HG03064 (cell line): Measurements from ENCODE around the gene KCNJ15.

Experiments
- ATAC-seq: cut with Tn5 transposase; IDR thresholded peaks from one replicate; pipeline ENCODE4 v1.9.1; 2021; ENCODE audit warnings: low read depth; ENCODE audit not compliant: unreplicated experiment

KCNJ15 gene

DNA sequence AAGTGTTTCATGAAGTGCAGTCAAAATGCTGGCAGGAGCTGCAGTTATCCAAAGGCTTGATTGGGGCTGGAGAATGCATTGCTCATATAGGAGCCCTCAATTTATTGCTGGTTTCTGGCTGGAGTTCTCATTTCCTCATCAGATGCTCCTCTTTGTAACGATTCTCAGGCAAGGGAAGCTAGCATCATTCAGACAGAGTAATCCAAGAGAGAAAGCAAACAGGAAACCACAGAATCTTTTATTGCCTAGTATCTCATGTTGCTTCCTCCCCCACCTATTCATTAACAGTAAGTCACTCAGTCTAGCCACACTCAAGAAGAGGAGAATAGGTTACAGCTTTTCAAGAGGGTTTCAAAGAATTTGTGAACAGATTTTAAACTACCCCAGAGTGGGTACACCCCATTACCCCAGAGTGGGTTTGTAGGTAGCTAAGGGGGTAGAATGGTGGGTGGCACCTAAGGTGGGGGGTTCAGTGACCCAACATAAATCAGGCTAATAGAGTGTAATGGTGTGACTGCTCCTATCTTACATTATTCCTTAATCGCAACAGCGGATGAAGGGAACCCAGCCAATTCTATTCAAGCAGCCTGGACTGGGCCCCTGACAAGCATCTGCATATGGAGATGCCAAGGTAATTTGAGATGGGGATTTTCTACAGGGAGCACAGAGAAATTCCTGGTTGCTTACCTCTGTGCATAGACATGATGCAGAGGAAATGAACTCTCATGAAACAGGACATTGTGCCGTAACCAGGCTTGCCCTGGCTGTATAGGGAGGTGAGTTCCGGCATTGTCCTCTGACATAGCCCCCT is 67.1 kb downstream of the KCNJ15 start:
- ATAC-seq = no peak

DNA sequence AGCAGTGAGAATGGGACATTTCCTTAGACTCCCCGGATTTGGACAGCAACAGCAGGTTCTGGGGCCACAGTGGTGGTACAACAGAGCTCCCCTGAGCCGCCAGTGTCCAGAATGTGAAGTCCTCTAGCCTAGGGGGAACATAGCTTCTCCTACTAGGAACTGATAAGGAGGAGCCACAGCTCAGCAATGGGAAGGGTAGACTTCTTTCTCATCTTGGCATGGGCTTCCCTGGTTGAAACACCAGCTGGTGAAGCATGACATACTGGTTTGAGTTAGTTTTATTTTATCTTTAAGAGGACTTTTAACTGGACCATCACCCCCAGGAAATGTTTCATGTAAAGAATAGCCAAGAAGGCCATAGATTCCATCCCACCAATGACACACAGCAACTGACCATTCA is 68.4 kb downstream of the KCNJ15 start:
- no peak for ATAC-seq

DNA sequence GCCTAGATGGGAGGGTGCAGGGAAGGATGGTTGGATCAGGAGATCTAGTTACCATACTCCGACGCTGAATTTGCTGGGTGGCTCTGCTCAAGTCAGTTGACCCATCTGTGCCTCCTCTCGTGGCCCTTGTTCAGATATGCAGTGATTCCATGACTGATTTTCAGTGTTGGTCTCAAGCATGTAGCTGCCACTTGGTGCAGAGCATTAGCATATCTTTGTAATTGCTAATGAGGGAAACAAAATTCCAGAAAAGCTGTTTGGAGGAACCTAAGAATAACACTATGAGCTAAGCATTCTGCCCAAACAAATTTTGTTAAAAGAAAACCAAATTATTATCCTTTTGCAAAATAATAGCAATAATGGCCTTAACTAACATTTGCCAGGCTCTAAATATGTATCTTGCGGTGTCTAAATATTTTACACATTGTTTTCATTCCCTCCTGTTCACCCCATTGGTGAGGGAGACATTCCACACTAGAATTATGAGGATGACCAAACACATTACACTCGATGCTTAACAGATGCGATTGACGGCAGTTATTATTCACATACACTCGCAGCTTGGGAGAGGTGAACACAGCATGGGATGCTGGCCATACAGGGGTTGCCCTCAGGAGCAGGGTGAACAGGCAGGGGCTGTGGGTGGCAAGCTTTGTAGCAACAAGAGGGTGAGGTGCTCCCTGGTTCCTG is 69.1 kb downstream of the KCNJ15 start:
- no peak for ATAC-seq

DNA sequence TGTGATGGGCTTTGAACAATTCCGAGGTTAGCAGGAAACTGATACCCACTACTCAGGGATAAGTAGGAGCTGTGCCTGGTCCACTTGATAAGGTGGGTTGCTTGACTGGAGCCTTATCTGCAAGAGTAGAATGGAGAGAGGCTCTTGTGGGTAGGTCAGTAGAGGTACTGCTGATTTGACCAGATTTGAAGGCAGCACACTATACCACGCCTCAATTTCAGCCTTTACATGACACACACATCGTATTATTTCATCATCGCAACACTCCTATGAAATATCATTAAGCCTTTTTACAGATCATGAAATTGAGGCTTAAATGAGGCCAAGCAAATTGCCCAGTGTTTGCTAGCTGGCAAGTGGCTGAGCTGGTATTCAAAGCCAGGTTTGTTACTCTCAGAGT is 69.6 kb downstream of the KCNJ15 start:
- ATAC-seq = no peak

DNA sequence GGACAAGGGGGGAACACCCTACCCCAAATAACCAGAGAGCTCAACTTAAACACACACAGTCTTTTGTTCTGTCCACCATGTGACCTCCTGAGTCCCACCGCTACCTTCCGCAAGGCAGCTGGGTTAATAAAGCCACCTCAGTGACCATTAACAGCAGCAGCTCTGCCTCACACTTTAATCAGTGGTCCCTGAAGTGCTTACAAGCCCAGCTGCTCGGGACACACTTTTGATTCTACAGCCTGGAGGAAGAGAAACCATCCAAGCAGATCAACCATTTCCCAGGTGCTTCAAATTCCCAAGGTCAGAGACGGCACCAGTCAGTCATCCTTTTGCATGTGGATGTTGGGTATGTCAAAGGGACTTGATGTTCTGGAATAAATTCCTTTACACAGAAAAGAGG is 70.1 kb downstream of the KCNJ15 start:
- no peak for ATAC-seq

DNA sequence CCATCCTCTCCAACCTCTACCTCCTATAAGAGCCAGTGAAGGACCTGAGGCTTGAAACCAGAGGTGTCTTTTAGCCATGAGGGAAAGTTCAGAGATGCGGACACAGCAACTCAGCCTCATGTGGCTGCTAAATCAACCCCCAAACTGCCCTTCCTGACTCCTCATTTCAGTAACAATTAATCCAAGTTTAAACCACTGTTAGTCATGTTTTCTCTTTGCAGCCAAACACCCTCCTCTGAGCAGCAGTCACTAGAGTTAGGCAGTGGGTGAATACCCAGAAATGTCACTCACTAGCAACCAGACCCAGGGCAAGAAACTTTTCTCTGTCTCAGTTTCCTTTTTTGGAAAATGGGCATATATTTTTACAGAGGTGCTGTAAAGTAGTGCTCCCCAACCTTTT is 71.2 kb downstream of the KCNJ15 start:
- ATAC-seq = no peak

DNA sequence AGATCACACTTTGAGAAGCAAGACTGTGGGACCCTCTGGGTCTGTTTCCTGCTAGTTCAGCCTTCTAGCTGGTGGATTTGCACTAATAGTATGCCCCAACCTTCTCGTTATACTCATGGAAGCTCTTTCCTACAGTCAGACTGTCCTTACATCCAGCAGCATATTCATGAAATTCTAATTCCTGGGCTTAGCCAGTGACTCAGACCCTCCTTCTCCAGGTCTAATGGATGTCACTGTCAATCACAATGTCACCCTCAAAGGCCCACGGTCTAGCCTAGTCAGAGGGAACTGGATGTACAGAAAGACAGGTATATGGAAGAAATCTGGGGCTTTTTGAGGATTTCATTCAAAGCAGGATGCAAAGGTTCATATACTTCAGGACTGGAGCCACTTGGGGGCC is 72.4 kb downstream of the KCNJ15 start:
- no peak for ATAC-seq

DNA sequence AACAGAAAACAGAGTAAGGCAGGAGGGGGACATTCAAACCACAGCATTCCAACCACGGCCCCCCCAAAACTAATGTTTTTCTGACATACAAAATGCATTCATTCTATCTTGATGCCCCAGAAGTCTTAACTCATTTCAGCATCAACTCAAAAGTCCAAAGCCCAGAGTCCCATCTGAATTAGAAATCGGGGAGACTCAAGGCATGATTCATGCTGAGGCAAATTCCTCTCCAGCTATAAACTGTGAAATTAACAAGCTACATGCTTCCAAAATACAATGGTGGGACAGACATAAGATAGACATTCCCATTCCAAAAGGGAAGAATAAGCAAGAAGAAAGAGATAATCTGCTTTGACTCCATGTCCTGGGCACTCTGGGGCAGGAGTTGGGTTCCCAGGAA is 73.9 kb downstream of the KCNJ15 start:
- no peak for ATAC-seq

DNA sequence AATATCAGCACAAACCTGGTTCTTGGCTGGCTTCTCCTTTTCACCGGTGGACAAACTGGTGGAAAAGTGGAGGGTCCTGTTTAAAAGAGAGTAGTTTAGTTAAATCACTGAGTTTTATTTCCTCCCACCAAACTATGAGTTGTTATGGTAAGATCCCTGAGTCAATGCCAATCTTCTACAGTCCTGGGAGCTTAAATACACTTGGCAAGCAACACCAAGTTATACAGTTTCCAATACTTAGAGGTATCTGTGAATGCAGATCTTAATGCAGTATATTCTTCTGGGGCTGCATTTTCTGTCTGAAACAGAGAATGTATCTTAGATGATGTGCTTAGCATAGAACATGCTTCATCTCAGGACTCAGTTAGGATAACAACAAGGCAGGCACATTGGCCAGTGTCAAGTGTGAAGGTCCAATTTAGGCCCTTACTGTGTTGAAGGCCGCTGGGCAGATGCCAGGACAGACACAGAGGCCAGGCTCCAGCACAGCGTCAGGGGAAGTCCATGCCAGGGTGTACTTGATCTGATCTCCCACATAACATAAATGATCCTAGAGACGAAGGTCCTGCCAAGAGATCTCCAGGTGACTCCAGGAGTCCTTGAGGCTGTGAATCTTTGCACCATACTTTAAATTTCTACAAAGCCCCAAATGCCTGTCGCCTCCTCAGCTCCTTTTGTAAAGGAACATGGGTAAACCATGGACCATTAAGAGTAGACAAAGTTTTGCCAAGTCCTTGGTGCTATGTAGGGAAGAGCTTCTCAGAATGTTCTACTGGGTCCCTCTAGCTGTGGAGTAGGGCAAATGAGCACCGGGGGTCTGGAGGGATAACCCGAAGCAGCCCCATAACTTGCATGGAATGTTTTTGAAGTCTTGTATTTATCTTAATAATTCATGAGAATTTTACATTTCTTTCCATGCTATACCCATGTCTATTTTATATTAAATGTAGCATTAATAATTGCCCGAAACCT is 76.8 kb downstream of the KCNJ15 start:
- ATAC-seq = no peak

DNA sequence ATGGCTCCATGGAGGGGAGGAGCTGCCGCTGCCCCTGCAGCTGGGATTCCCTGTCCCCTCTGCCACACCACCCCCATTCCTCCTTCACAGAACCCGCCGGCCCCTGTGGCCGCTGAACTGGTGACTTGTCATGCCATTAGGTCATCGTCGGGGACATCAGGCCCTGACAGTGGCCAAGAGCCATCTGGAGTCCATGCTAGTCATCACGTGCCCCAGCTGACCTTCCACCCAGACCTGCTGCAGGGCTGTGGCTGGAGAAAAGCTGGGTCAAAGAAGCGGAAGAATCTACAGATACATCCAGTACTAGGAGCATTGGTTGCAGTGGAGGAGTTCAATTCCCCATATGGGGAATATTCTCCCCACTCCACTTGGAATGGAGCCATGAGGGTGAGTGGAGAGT is 78.1 kb downstream of the KCNJ15 start:
- ATAC-seq = no peak

DNA sequence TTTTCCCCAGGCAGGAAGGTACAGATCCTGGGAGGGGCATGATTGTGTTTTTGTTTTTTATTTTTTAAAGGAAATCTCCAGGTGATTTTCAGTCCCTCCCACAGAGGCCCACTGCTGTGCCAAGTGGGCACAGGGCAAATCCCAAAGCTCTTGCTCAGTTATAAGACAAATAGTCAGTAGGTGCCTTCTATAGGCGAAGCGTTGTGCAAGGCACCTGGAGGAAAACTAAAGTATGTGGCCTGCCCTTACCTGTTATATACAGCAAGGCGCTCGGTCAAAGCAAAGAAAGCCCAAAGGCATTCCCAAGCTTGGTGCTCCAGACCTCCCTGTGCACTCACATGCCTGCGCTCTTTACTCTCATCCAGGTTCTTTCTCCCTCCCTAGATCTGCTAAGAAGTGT is 81.0 kb downstream of the KCNJ15 start:
- ATAC-seq = no peak

DNA sequence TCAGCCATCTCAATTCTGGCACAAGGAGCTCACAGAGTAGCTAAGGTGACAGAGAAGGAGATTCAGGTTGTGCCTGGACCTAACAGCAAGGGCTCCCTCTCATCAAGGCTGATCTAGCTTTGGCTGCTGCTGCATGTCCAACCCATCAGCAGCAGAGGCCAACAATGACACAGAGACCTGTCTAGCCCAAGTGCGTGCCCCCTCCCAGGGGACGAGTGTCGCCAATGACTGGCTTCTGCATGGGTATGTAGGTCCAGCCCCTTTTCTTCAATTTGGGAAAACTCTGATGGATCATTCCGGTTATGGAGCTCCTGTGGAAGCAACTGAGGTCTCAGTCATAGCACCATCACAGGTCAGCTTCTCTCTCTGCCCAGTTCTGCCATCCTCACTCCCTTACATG is 83.3 kb downstream of the KCNJ15 start:
- ATAC-seq = no peak

DNA sequence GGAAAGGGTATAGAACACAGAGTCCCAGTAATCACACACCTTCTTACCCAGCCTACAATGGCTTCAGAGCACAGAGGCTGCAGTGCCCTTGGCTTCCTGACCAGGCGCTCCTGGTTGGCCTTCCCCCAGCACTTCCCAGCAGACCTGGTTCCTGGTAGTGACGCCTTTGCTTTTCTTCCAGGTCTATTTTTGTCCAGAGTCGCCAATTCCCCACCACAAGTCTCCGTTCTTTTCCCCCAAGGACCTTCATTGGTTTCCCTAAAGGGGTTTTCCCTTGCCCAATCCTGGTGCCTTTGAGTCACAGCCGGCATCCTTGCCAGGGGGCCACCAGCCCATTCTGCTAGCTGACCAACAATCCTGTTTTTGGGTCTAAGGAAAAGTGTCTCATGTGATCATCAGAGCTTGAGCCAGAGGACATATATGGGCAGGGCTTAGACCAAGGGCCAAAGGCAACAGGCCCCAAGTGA is 84.8 kb downstream of the KCNJ15 start:
- no peak for ATAC-seq

DNA sequence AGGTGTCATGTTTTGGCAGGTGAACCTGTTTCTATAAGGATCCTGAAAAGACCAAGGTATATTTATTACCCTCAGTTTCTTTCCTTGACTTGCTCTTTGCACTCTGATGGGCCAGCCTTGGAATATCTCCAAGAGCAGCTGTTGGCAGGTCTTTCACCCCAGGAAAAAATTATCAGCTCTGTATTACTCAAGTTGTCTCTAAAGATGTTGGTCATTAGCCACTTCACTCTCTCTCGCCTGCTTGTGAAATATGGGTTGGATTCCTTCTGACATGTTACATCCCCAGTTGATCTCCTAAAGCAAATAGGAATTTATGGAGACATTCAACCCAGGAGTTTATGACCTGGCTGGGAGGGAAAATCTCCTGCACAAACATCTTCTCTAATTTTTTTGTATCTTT is 85.9 kb downstream of the KCNJ15 start:
- no peak for ATAC-seq

DNA sequence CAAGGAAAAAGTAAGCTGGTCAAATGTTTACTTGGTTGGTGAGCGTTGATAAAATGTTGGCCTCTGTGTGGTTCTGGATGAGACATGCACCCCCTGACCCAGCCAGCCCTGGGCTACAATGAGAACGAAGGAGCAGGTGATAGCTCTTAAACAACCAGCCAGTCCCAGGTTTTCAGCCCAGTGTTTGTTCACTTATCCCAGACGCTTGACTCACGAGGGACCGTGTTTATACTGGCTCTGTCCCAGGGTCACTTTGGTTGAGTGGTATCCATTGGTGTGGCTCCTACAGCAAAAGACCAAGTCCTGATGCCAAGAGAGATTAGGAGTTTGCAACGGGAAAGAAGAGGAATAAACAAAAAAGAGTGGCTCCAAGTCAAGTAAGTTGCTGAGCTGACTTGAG is 86.9 kb downstream of the KCNJ15 start:
- no peak for ATAC-seq

DNA sequence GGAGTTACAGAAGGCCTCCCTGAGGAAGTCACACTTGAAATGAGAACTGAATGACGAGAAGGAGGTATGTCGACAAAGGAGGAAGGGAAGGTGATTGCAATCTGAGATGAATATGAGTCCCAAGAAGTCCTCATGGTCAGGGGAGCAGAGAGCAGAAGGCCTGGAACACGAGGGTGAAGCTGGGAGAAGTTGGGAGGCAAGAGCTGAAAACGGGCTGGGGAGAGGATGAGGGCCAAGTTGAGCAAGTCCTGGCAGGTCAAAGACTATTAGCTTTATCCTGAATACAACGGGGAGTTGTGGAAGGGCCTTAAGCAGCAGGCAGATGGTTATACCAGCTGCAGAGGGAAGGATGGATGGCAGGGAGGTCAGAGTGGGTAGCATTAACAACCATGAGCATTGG is 89.5 kb downstream of the KCNJ15 start:
- ATAC-seq = no peak

DNA sequence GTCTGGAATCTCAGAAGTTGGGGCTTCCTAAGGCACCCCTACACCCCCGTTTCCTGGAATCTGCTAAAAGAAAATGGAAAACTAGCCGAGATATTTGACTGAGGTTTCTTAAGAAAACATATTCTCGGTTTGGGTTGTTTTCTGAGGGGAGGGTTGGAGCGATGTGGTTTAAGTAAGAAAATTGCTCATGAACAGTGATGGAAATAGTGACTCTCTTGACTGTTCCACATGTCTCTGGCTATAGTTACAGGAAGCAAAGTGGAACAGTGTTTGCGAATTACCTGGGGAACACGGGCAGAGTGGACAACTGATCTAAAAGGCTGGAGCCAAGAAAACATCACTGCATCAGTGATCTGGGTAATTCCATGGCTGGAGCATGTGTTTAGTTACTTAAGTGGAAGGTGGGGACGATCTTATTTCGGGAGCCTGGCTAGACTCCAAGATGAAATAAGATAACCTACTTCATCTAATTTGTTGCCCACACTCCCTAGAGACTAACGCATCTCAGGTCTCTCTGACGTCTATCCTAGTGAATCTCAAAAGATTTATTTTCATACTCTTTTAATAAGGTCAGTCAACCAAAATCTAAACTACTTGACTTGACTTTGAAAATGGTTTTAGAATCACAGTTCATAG is 92.4 kb downstream of the KCNJ15 start:
- no peak for ATAC-seq

DNA sequence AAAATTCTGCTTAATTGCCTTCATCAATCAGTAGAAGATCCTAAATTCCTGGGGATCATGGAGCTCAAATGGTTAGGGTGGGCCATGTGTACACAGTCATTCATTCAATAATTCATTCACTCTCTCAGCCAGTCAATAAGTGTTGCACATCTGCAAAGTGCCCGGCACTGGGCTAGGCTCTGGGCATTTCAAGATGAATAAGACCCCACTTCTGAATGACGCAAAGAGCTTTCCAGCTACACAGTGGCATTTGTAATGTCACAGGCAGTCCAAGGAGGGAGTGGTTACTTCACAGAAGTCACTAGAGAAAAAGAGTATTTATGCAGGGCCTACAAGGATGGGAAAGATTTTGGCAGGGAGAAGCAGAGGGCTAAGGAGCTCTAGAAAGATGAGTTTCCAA is 93.2 kb downstream of the KCNJ15 start:
- no peak for ATAC-seq

DNA sequence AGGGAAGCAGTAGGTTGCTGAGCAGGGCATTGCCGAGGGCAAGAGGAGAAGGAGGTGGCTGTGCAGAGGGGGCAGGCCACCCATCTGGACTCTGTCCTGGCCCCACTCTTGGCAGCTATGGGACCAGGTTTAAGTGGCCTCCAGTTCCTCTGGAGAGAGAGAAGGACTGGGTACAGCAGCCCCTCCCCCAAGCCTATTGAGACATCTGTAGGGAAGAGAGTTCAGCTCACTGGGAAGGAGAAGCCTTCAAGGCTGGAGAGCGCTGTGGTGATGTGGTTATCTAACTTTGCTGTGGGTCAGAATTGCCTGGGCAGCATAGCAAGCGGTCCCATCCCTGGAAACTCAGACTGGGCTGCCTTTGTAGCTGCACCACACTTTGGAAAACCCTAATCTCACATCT is 93.9 kb downstream of the KCNJ15 start:
- ATAC-seq = no peak

DNA sequence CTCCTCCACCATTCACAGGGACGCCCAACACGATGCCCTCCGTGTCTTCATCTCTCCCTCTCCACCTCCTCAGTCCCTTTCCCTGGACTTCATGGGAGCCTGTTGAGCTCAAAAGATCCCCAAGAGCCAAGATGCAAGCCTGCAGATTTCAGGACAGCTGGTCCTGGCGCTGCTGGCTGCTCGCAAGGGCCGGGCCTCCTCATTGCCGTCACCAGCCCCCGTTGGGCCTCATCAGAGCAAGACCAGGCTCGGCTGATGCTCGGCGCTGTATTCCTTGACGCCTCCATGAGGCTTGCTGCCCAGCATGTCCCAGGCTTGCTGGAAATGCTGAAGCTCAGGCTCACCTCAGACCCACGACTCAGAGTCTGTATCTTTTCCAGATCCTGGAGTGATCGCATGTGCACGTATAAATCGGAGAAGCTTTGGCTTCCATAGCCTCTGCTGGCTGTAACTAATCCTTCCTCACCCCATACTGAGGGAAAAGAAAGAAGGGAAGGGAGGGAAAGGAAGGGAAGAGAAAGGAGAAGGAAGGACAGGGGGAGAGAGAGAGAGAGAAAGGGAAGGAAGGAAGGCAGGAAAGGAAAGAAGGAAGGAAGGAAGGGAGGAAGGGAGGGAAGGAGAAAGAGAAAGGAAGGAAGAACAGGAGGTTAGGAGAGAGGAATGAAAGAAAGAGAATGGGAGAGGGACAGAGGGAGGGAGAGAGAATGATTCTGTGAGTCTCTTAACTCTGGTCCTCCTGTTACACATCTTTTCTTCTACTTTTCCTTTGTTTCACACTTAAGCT is 94.6 kb downstream of the KCNJ15 start:
- ATAC-seq = no peak
